HG02759 (cell line): Measurements from ENCODE around the gene TMPRSS2.

Experiments
- ATAC-seq: cut with Tn5 transposase; IDR thresholded peaks from one replicate; pipeline ENCODE4 v1.9.1; 2021; ENCODE audit warnings: mild to moderate bottlenecking, moderate library complexity; ENCODE audit not compliant: unreplicated experiment

Gene TMPRSS2

GRCh38 chr21:41507521-41508414, at the start of gene TMPRSS2:
TMPRSS2 (minus strand) TSS chr21:41508158; CDS start chr21:41498133, 10,025 bp downstream.
- ATAC-seq: no peak

GRCh38 chr21:41555057-41555456, 47.1 kb upstream of the TMPRSS2 start:
- no peak for ATAC-seq

- no peak for ATAC-seq
Measured at GRCh38 chr21:41552254-41552653, 44.3 kb upstream of the TMPRSS2 start.

- ATAC-seq: no peak
Measured at GRCh38 chr21:41548781-41549180, 40.8 kb upstream of the TMPRSS2 start.

- no peak for ATAC-seq
Measured at GRCh38 chr21:41547111-41547510, 39.2 kb upstream of the TMPRSS2 start.

GRCh38 chr21:41545500-41546359, 37.8 kb upstream of the TMPRSS2 start:
- no peak for ATAC-seq

- ATAC-seq: no peak
Measured at GRCh38 chr21:41542727-41543126, 34.8 kb upstream of the TMPRSS2 start.

- no peak for ATAC-seq
Measured at GRCh38 chr21:41537356-41537755, 29.4 kb upstream of the TMPRSS2 start.

GRCh38 chr21:41536827-41537103, 28.8 kb upstream of the TMPRSS2 start:
- no peak for ATAC-seq

GRCh38 chr21:41536076-41536826, 28.3 kb upstream of the TMPRSS2 start:
- no peak for ATAC-seq

GRCh38 chr21:41530366-41530765, 22.4 kb upstream of the TMPRSS2 start:
- ATAC-seq: no peak

- no peak for ATAC-seq
Measured at GRCh38 chr21:41529769-41530168, 21.8 kb upstream of the TMPRSS2 start.

GRCh38 chr21:41526478-41527087, 18.6 kb upstream of the TMPRSS2 start:
- ATAC-seq: no peak

- ATAC-seq: no peak
Measured at GRCh38 chr21:41523175-41523574, 15.2 kb upstream of the TMPRSS2 start.

- no peak for ATAC-seq
Measured at GRCh38 chr21:41521489-41522027, 13.6 kb upstream of the TMPRSS2 start.

GRCh38 chr21:41520560-41521442, 12.8 kb upstream of the TMPRSS2 start:
- no peak for ATAC-seq

- no peak for ATAC-seq
Measured at GRCh38 chr21:41519806-41520559, 12.0 kb upstream of the TMPRSS2 start.

- no peak for ATAC-seq
Measured at GRCh38 chr21:41518757-41519156, 10.8 kb upstream of the TMPRSS2 start.

GRCh38 chr21:41511858-41512257, 3.9 kb upstream of the TMPRSS2 start:
- ATAC-seq: no peak
